IMR-90 (cell line): Measurements from ENCODE around the gene SLC7A6OS. TPM values are rescaled to one million over a fixed set of nuclear protein-coding genes. Genes with fewer than 3 reads are reported as not detected.

ENCODE experiments used
- ATAC-seq: fragments of 200-7000 bp; cut with Tn5 transposase; 2 replicates; pipeline ENCODE4 v1.9.1; 2020; ENCODE audit warnings: low read depth, mild to moderate bottlenecking, moderate library complexity
- BruUV-seq: library from RNA; stranded (reverse); fragments of 400-500 nt; replicated peaks from 2 replicates; lab custom pipeline; 2021; lab: Mats Ljungman, UMichigan
- CTCF ChIA-PET: fragments of 300-600 bp; formaldehyde crosslinking; extraction: SDS; loops from one replicate; lab custom pipeline; 2021; ENCODE audit warnings: antibody characterized with exemption; lab: Yijun Ruan, JAX
- POLR2A ChIA-PET: fragments of 300-600 bp; sonication (Branson Sonifier 250); formaldehyde crosslinking; loops from one replicate; lab custom pipeline; 2022; ENCODE audit warnings: antibody characterized with exemption; ENCODE audit not compliant: unreplicated experiment; lab: Charles Lee
- DNase-seq: peaks from one replicate; pipeline ENCODE4 v3.0.0; 2013
- H2AFZ ChIP-seq: replicated peaks from 2 replicates; pipeline ENCODE3; 2013; ENCODE audit warnings: low read length, mild to moderate bottlenecking; ENCODE audit not compliant: poor library complexity
- H2AK5ac ChIP-seq: 2 replicates; pipeline ENCODE4 v1.6.1; 2013; ENCODE audit warnings: low read depth, low read length, inconsistent platforms
- H2AK9ac ChIP-seq: replicated peaks from 2 replicates; pipeline ENCODE3; 2013; ENCODE audit warnings: mild to moderate bottlenecking, low read depth, low read length, moderate library complexity; ENCODE audit not compliant: poor library complexity
- H2BK120ac ChIP-seq: 2 replicates; pipeline ENCODE4 v1.6.1; 2013; ENCODE audit warnings: low read depth, low read length, inconsistent platforms
- H2BK15ac ChIP-seq: 3 replicates; pipeline ENCODE4 v1.6.1; 2013; ENCODE audit warnings: low read depth, low read length, inconsistent platforms
- H2BK20ac ChIP-seq: 2 replicates; pipeline ENCODE4 v1.6.1; 2013; ENCODE audit warnings: low read depth, mild to moderate bottlenecking, inconsistent platforms, low read length, moderate library complexity
- H2BK5ac ChIP-seq: 2 replicates; pipeline ENCODE4 v1.6.1; 2013; ENCODE audit warnings: mild to moderate bottlenecking, low read depth, low read length, inconsistent platforms; ENCODE audit not compliant: poor library complexity, severe bottlenecking
- H3K14ac ChIP-seq: replicated peaks from 2 replicates; pipeline ENCODE4 v1.6.1; 2013; ENCODE audit warnings: low read depth, low read length, inconsistent platforms
- H3K18ac ChIP-seq: 2 replicates; pipeline ENCODE4 v1.6.1; 2013; ENCODE audit warnings: low read depth, low read length, control low read depth
- H3K23ac ChIP-seq: 2 replicates; pipeline ENCODE4 v1.6.1; 2013; ENCODE audit warnings: low read depth, low read length, inconsistent platforms
- H3K27ac ChIP-seq: 2 replicates; pipeline ENCODE4 v1.5.1; 2013; ENCODE audit warnings: mild to moderate bottlenecking, control low read depth, low read length; ENCODE audit not compliant: insufficient read depth
- H3K27me3 ChIP-seq: 2 replicates; pipeline ENCODE4 v1.6.1; 2013; ENCODE audit warnings: low read length; ENCODE audit not compliant: control insufficient read depth, insufficient read depth
- H3K36me3 ChIP-seq: 2 replicates; pipeline ENCODE4 v1.6.1; 2013; ENCODE audit warnings: low read length, mixed read lengths; ENCODE audit not compliant: control insufficient read depth, insufficient read depth
- H3K4ac ChIP-seq: 2 replicates; pipeline ENCODE4 v1.6.1; 2013; ENCODE audit warnings: low read depth, low read length, inconsistent platforms
- H3K4me1 ChIP-seq: 2 replicates; pipeline ENCODE4 v1.6.1; 2013; ENCODE audit warnings: low read length, mixed read lengths; ENCODE audit not compliant: control insufficient read depth, insufficient read depth
- H3K4me2 ChIP-seq: 2 replicates; pipeline ENCODE4 v1.6.1; 2013; ENCODE audit warnings: low read depth, mild to moderate bottlenecking, control low read depth, low read length, moderate library complexity
- H3K4me3 ChIP-seq: 2 replicates; pipeline ENCODE4 v1.5.1; 2013; ENCODE audit warnings: low read depth, mild to moderate bottlenecking, control low read depth, low read length, moderate library complexity; ENCODE audit not compliant: insufficient read depth
- H3K56ac ChIP-seq: 2 replicates; pipeline ENCODE4 v1.6.1; 2013; ENCODE audit warnings: low read length, inconsistent platforms; ENCODE audit not compliant: insufficient read depth; ENCODE audit errors: extremely low read depth
- H3K79me1 ChIP-seq, 2 experiments: 2 replicates each; pipeline ENCODE4 v1.6.1; 2013; ENCODE audit warnings: low read length in 2 of 2, inconsistent platforms in 1 of 2, low read depth in 1 of 2
- H3K9ac ChIP-seq: 2 replicates; pipeline ENCODE4 v1.6.1; 2013; ENCODE audit warnings: low read depth, low read length, control low read depth
- H3K9me1 ChIP-seq: 2 replicates; pipeline ENCODE4 v1.6.1; 2013; ENCODE audit warnings: low read length, inconsistent platforms; ENCODE audit not compliant: insufficient read depth
- H3K9me3 ChIP-seq: 2 replicates; pipeline ENCODE4 v1.6.1; 2013; ENCODE audit warnings: low read length; ENCODE audit not compliant: control insufficient read depth, insufficient read depth
- H4K20me1 ChIP-seq: 2 replicates; pipeline ENCODE4 v1.6.1; 2013; ENCODE audit warnings: low read length, inconsistent platforms; ENCODE audit not compliant: insufficient read depth
- H4K5ac ChIP-seq: 2 replicates; pipeline ENCODE4 v1.6.1; 2013; ENCODE audit warnings: mild to moderate bottlenecking, low read depth, low read length, control low read depth
- H4K8ac ChIP-seq, 2 experiments: 2 replicates each; pipeline ENCODE4 v1.6.1; 2013; ENCODE audit warnings: low read depth in 2 of 2, low read length in 2 of 2, control low read depth in 1 of 2, inconsistent platforms in 1 of 2
- H4K91ac ChIP-seq: 2 replicates; pipeline ENCODE4 v1.6.1; 2013; ENCODE audit warnings: low read depth, low read length, inconsistent platforms; ENCODE audit not compliant: insufficient read depth
- BHLHE40 ChIP-seq: fragments of 150-350 bp; IDR thresholded peaks from 2 replicates; pipeline ENCODE4 v1.6.1; 2016; ENCODE audit warnings: mild to moderate bottlenecking, low read depth, low read length
- CEBPB ChIP-seq: IDR thresholded peaks from 2 replicates; pipeline ENCODE4 v1.6.1; 2012; ENCODE audit warnings: low read depth, low read length, improper control_type of control experiment
- CHD1 ChIP-seq: IDR thresholded peaks from 2 replicates; pipeline ENCODE4 v1.6.1; 2012; ENCODE audit warnings: low read depth, low read length, improper control_type of control experiment
- CTCF ChIP-seq: conservative IDR thresholded peaks from 2 replicates; pipeline ENCODE4 v1.5.1; 2012; ENCODE audit warnings: mild to moderate bottlenecking, low read depth, low read length, improper control_type of control experiment
- ELK1 ChIP-seq: fragments of 150-350 bp; IDR thresholded peaks from 2 replicates; pipeline ENCODE4 v1.6.1; 2016; ENCODE audit warnings: low read depth, mild to moderate bottlenecking, low read length, moderate library complexity, borderline replicate concordance
- FOS ChIP-seq: fragments of 150-350 bp; IDR thresholded peaks from 2 replicates; pipeline ENCODE4 v1.6.1; 2016; ENCODE audit warnings: low read depth, low read length
- MAFK ChIP-seq: IDR thresholded peaks from 2 replicates; pipeline ENCODE4 v1.6.1; 2012; ENCODE audit warnings: low read depth, low read length, improper control_type of control experiment
- MAZ ChIP-seq: IDR thresholded peaks from 2 replicates; pipeline ENCODE4 v1.6.1; 2012; ENCODE audit warnings: low read depth, mild to moderate bottlenecking, low read length, improper control_type of control experiment, moderate library complexity, borderline replicate concordance
- MXI1 ChIP-seq: IDR thresholded peaks from 2 replicates; pipeline ENCODE4 v1.6.1; 2012; ENCODE audit warnings: low read depth, mild to moderate bottlenecking, low read length, moderate library complexity, borderline replicate concordance
- NFE2L2 ChIP-seq: fragments of 150-350 bp; IDR thresholded peaks from 2 replicates; pipeline ENCODE4 v1.6.1; 2016; ENCODE audit warnings: low read depth, mild to moderate bottlenecking, low read length
- POLR2A ChIP-seq: IDR thresholded peaks from 2 replicates; pipeline ENCODE4 v1.6.1; 2012; ENCODE audit warnings: mild to moderate bottlenecking, low read depth, low read length
- RAD21 ChIP-seq: IDR thresholded peaks from 2 replicates; pipeline ENCODE4 v1.6.1; 2012; ENCODE audit warnings: low read length, improper control_type of control experiment
- RCOR1 ChIP-seq: IDR thresholded peaks from 2 replicates; pipeline ENCODE4 v1.6.1; 2012; ENCODE audit warnings: mild to moderate bottlenecking, low read length, improper control_type of control experiment; ENCODE audit not compliant: insufficient replicate concordance
- RFX5 ChIP-seq: IDR thresholded peaks from 2 replicates; pipeline ENCODE4 v1.8.0; 2012; ENCODE audit warnings: low read depth, mild to moderate bottlenecking, low read length, moderate library complexity
- SMC3 ChIP-seq: fragments of 150-350 bp; IDR thresholded peaks from 2 replicates; pipeline ENCODE4 v1.6.1; 2016; ENCODE audit warnings: low read depth, mild to moderate bottlenecking, antibody characterized with exemption, low read length, moderate library complexity
- USF2 ChIP-seq: fragments of 150-350 bp; IDR thresholded peaks from 2 replicates; pipeline ENCODE4 v1.6.1; 2017; ENCODE audit warnings: mild to moderate bottlenecking, antibody characterized with exemption, low read length, low read depth
- WGBS, 2 experiments: methylation state at CpG; one replicate each; pipeline versions ENCODE4 v1.1.5 to v1.1.7; 2013; ENCODE audit warnings: missing lambda C conversion rate in 2 of 2; ENCODE audit not compliant: insufficient read length in 1 of 2; ENCODE audit errors: extremely low coverage in 2 of 2; 5-methylcytosine and 5-hydroxymethylcytosine counted together
- dilution Hi-C: fragments of 300-500 bp; cut with HindIII; formaldehyde crosslinking; loops from one replicate; pipeline ENCODE4 v1.14.3; 2018; ENCODE audit warnings: low sequenced_read_pairs; ENCODE audit not compliant: unreplicated experiment
- in situ Hi-C: fragments of 300-500 bp; cut with MboI; formaldehyde crosslinking; loops from 3 replicates; pipeline ENCODE4 v1.14.3; 2019; ENCODE audit warnings: low sequenced_read_pairs, inconsistent platforms, mixed read lengths
- intact Hi-C: fragments of 100-400 bp; cut with micrococcal nuclease; formaldehyde crosslinking; loops from 2 replicates; pipeline ENCODE4 v1.10.0; 2022
- polyA plus RNA-seq, 3 experiments: library from polyadenylated mRNA; depleted of rRNA; stranded (reverse); fragments of >200 nt; gene quantifications; 2 replicates each; pipeline ENCODE4 v1.2.3, GENCODE V29; 2012; ENCODE audit warnings: low replicate concordance in 1 of 3
- total RNA-seq: library from RNA; depleted of rRNA; stranded (reverse); fragments of >200 nt; gene quantifications from 2 replicates; pipeline ENCODE4 v1.2.3, GENCODE V29; 2012

The SLC7A6OS gene
- total and polyA plus RNA-seq, 2 of the 4 experiments (the other 2 are of a cell fraction), result 6.8 to 8.4 TPM

- TF ChIP-seq USF2, result no peak
- no peak for TF ChIP-seq BHLHE40
- TF ChIP-seq MXI1, result no peak
- no peak for TF ChIP-seq MAFK
- TF ChIP-seq ELK1, result no peak
- TF ChIP-seq CEBPB, result no peak
- TF ChIP-seq RFX5, result no peak
- TF ChIP-seq CHD1, result no peak
- no peak for TF ChIP-seq RCOR1
- no peak for TF ChIP-seq NFE2L2
- TF ChIP-seq MAZ, result no peak
- TF ChIP-seq RAD21, result no peak
- no peak for TF ChIP-seq FOS
- no peak for TF ChIP-seq POLR2A
- TF ChIP-seq CTCF, result no peak
- no peak for TF ChIP-seq SMC3
- Histone ChIP-seq H2BK15ac (no peak overlapping the region), H2BK20ac (no peak overlapping the region), H2AK9ac (no peak overlapping the region), H2BK5ac (no peak overlapping the region), H4K5ac (no peak overlapping the region), H3K4me1 (no peaks in the 10 kb centered on the region), H4K91ac (no peak overlapping the region), H3K9me3 (no peaks in the 10 kb centered on the region), H3K18ac (no peak overlapping the region), H4K20me1 (no peaks in the 10 kb centered on the region; the same call in 1 of the 2 replicates), H2AK5ac (no peak overlapping the region), H3K14ac (no peak overlapping the region), H3K4me3 (no peak overlapping the region), H3K27me3 (no peaks in the 10 kb centered on the region), H2BK120ac (no peak overlapping the region), H3K27ac (no peak overlapping the region), H3K79me1 (no peaks in the 10 kb centered on the region), H3K9ac (no peak overlapping the region), H3K56ac (no peak overlapping the region), H2AFZ (no peak overlapping the region), H4K8ac (no peak overlapping the region), H3K4ac (no peak overlapping the region), H3K23ac (no peak overlapping the region), H3K4me2 (no peak overlapping the region), H3K9me1 (peaks cover 4% of the 10 kb centered on the region; the same call in 1 of the 2 replicates), H3K36me3 (peaks cover 66% of the 10 kb centered on the region)
- no TSS peak for BruUV-seq
- no peak for ATAC-seq
- POLR2A ChIA-PET, result no interaction called here
- dilution Hi-C loops, result no loop called here
- DNase-seq, result no peak
- in situ Hi-C loops, result no loop called here
- CTCF ChIA-PET, result no interaction called here
- intact Hi-C loops, result no loop called here
- 96% methylated on average over 4 of the region's 12 CpGs; no CpG with 5 or more reads in 1 of the 2 experiments for WGBS, 2 experiments
Observed at GRCh38 chr16:68346892-68347480, 36.2 kb upstream of the SLC7A6OS start.
